IMR-90 (cell line): ENCODE results near the gene SH3TC1. TPM values are rescaled to one million over a fixed set of nuclear protein-coding genes. Genes with fewer than 3 reads are reported as not detected.

Experiments used
- ATAC-seq: fragments of 200-7000 bp; cut with Tn5 transposase; 2 replicates; pipeline ENCODE4 v1.9.1; 2020; ENCODE audit warnings: low read depth, mild to moderate bottlenecking, moderate library complexity
- BruUV-seq: library from RNA; stranded (reverse); fragments of 400-500 nt; replicated peaks from 2 replicates; lab custom pipeline; 2021; lab: Mats Ljungman, UMichigan
- CTCF ChIA-PET: fragments of 300-600 bp; formaldehyde crosslinking; extraction: SDS; loops from one replicate; lab custom pipeline; 2021; ENCODE audit warnings: antibody characterized with exemption; lab: Yijun Ruan, JAX
- POLR2A ChIA-PET: fragments of 300-600 bp; sonication (Branson Sonifier 250); formaldehyde crosslinking; loops from one replicate; lab custom pipeline; 2022; ENCODE audit warnings: antibody characterized with exemption; ENCODE audit not compliant: unreplicated experiment; lab: Charles Lee
- DNase-seq: peaks from one replicate; pipeline ENCODE4 v3.0.0; 2013
- H2AFZ ChIP-seq: replicated peaks from 2 replicates; pipeline ENCODE3; 2013; ENCODE audit warnings: low read length, mild to moderate bottlenecking; ENCODE audit not compliant: poor library complexity
- H2AK5ac ChIP-seq: 2 replicates; pipeline ENCODE4 v1.6.1; 2013; ENCODE audit warnings: low read depth, low read length, inconsistent platforms
- H2AK9ac ChIP-seq: replicated peaks from 2 replicates; pipeline ENCODE3; 2013; ENCODE audit warnings: mild to moderate bottlenecking, low read depth, low read length, moderate library complexity; ENCODE audit not compliant: poor library complexity
- H2BK120ac ChIP-seq: 2 replicates; pipeline ENCODE4 v1.6.1; 2013; ENCODE audit warnings: low read depth, low read length, inconsistent platforms
- H2BK15ac ChIP-seq: 3 replicates; pipeline ENCODE4 v1.6.1; 2013; ENCODE audit warnings: low read depth, low read length, inconsistent platforms
- H2BK20ac ChIP-seq: 2 replicates; pipeline ENCODE4 v1.6.1; 2013; ENCODE audit warnings: low read depth, mild to moderate bottlenecking, inconsistent platforms, low read length, moderate library complexity
- H2BK5ac ChIP-seq: 2 replicates; pipeline ENCODE4 v1.6.1; 2013; ENCODE audit warnings: mild to moderate bottlenecking, low read depth, low read length, inconsistent platforms; ENCODE audit not compliant: poor library complexity, severe bottlenecking
- H3K14ac ChIP-seq: replicated peaks from 2 replicates; pipeline ENCODE4 v1.6.1; 2013; ENCODE audit warnings: low read depth, low read length, inconsistent platforms
- H3K18ac ChIP-seq: 2 replicates; pipeline ENCODE4 v1.6.1; 2013; ENCODE audit warnings: low read depth, low read length, control low read depth
- H3K23ac ChIP-seq: 2 replicates; pipeline ENCODE4 v1.6.1; 2013; ENCODE audit warnings: low read depth, low read length, inconsistent platforms
- H3K27ac ChIP-seq: 2 replicates; pipeline ENCODE4 v1.5.1; 2013; ENCODE audit warnings: mild to moderate bottlenecking, control low read depth, low read length; ENCODE audit not compliant: insufficient read depth
- H3K27me3 ChIP-seq: 2 replicates; pipeline ENCODE4 v1.6.1; 2013; ENCODE audit warnings: low read length; ENCODE audit not compliant: control insufficient read depth, insufficient read depth
- H3K36me3 ChIP-seq: 2 replicates; pipeline ENCODE4 v1.6.1; 2013; ENCODE audit warnings: low read length, mixed read lengths; ENCODE audit not compliant: control insufficient read depth, insufficient read depth
- H3K4ac ChIP-seq: 2 replicates; pipeline ENCODE4 v1.6.1; 2013; ENCODE audit warnings: low read depth, low read length, inconsistent platforms
- H3K4me1 ChIP-seq: 2 replicates; pipeline ENCODE4 v1.6.1; 2013; ENCODE audit warnings: low read length, mixed read lengths; ENCODE audit not compliant: control insufficient read depth, insufficient read depth
- H3K4me2 ChIP-seq: 2 replicates; pipeline ENCODE4 v1.6.1; 2013; ENCODE audit warnings: low read depth, mild to moderate bottlenecking, control low read depth, low read length, moderate library complexity
- H3K4me3 ChIP-seq: 2 replicates; pipeline ENCODE4 v1.5.1; 2013; ENCODE audit warnings: low read depth, mild to moderate bottlenecking, control low read depth, low read length, moderate library complexity; ENCODE audit not compliant: insufficient read depth
- H3K56ac ChIP-seq: 2 replicates; pipeline ENCODE4 v1.6.1; 2013; ENCODE audit warnings: low read length, inconsistent platforms; ENCODE audit not compliant: insufficient read depth; ENCODE audit errors: extremely low read depth
- H3K79me1 ChIP-seq, 2 experiments: 2 replicates each; pipeline ENCODE4 v1.6.1; 2013; ENCODE audit warnings: low read length in 2 of 2, inconsistent platforms in 1 of 2, low read depth in 1 of 2
- H3K9ac ChIP-seq: 2 replicates; pipeline ENCODE4 v1.6.1; 2013; ENCODE audit warnings: low read depth, low read length, control low read depth
- H3K9me1 ChIP-seq: 2 replicates; pipeline ENCODE4 v1.6.1; 2013; ENCODE audit warnings: low read length, inconsistent platforms; ENCODE audit not compliant: insufficient read depth
- H3K9me3 ChIP-seq: 2 replicates; pipeline ENCODE4 v1.6.1; 2013; ENCODE audit warnings: low read length; ENCODE audit not compliant: control insufficient read depth, insufficient read depth
- H4K20me1 ChIP-seq: 2 replicates; pipeline ENCODE4 v1.6.1; 2013; ENCODE audit warnings: low read length, inconsistent platforms; ENCODE audit not compliant: insufficient read depth
- H4K5ac ChIP-seq: 2 replicates; pipeline ENCODE4 v1.6.1; 2013; ENCODE audit warnings: mild to moderate bottlenecking, low read depth, low read length, control low read depth
- H4K8ac ChIP-seq, 2 experiments: 2 replicates each; pipeline ENCODE4 v1.6.1; 2013; ENCODE audit warnings: low read depth in 2 of 2, low read length in 2 of 2, control low read depth in 1 of 2, inconsistent platforms in 1 of 2
- H4K91ac ChIP-seq: 2 replicates; pipeline ENCODE4 v1.6.1; 2013; ENCODE audit warnings: low read depth, low read length, inconsistent platforms; ENCODE audit not compliant: insufficient read depth
- BHLHE40 ChIP-seq: fragments of 150-350 bp; IDR thresholded peaks from 2 replicates; pipeline ENCODE4 v1.6.1; 2016; ENCODE audit warnings: mild to moderate bottlenecking, low read depth, low read length
- CEBPB ChIP-seq: IDR thresholded peaks from 2 replicates; pipeline ENCODE4 v1.6.1; 2012; ENCODE audit warnings: low read depth, low read length, improper control_type of control experiment
- CHD1 ChIP-seq: IDR thresholded peaks from 2 replicates; pipeline ENCODE4 v1.6.1; 2012; ENCODE audit warnings: low read depth, low read length, improper control_type of control experiment
- ELK1 ChIP-seq: fragments of 150-350 bp; IDR thresholded peaks from 2 replicates; pipeline ENCODE4 v1.6.1; 2016; ENCODE audit warnings: low read depth, mild to moderate bottlenecking, low read length, moderate library complexity, borderline replicate concordance
- FOS ChIP-seq: fragments of 150-350 bp; IDR thresholded peaks from 2 replicates; pipeline ENCODE4 v1.6.1; 2016; ENCODE audit warnings: low read depth, low read length
- MAFK ChIP-seq: IDR thresholded peaks from 2 replicates; pipeline ENCODE4 v1.6.1; 2012; ENCODE audit warnings: low read depth, low read length, improper control_type of control experiment
- MAZ ChIP-seq: IDR thresholded peaks from 2 replicates; pipeline ENCODE4 v1.6.1; 2012; ENCODE audit warnings: low read depth, mild to moderate bottlenecking, low read length, improper control_type of control experiment, moderate library complexity, borderline replicate concordance
- MXI1 ChIP-seq: IDR thresholded peaks from 2 replicates; pipeline ENCODE4 v1.6.1; 2012; ENCODE audit warnings: low read depth, mild to moderate bottlenecking, low read length, moderate library complexity, borderline replicate concordance
- NFE2L2 ChIP-seq: fragments of 150-350 bp; IDR thresholded peaks from 2 replicates; pipeline ENCODE4 v1.6.1; 2016; ENCODE audit warnings: low read depth, mild to moderate bottlenecking, low read length
- POLR2A ChIP-seq: IDR thresholded peaks from 2 replicates; pipeline ENCODE4 v1.6.1; 2012; ENCODE audit warnings: mild to moderate bottlenecking, low read depth, low read length
- RAD21 ChIP-seq: IDR thresholded peaks from 2 replicates; pipeline ENCODE4 v1.6.1; 2012; ENCODE audit warnings: low read length, improper control_type of control experiment
- RCOR1 ChIP-seq: IDR thresholded peaks from 2 replicates; pipeline ENCODE4 v1.6.1; 2012; ENCODE audit warnings: mild to moderate bottlenecking, low read length, improper control_type of control experiment; ENCODE audit not compliant: insufficient replicate concordance
- RFX5 ChIP-seq: IDR thresholded peaks from 2 replicates; pipeline ENCODE4 v1.8.0; 2012; ENCODE audit warnings: low read depth, mild to moderate bottlenecking, low read length, moderate library complexity
- SMC3 ChIP-seq: fragments of 150-350 bp; IDR thresholded peaks from 2 replicates; pipeline ENCODE4 v1.6.1; 2016; ENCODE audit warnings: low read depth, mild to moderate bottlenecking, antibody characterized with exemption, low read length, moderate library complexity
- USF2 ChIP-seq: fragments of 150-350 bp; IDR thresholded peaks from 2 replicates; pipeline ENCODE4 v1.6.1; 2017; ENCODE audit warnings: mild to moderate bottlenecking, antibody characterized with exemption, low read length, low read depth
- WGBS, 2 experiments: methylation state at CpG; one replicate each; pipeline versions ENCODE4 v1.1.5 to v1.1.7; 2013; ENCODE audit warnings: missing lambda C conversion rate in 2 of 2; ENCODE audit not compliant: insufficient read length in 1 of 2; ENCODE audit errors: extremely low coverage in 2 of 2; 5-methylcytosine and 5-hydroxymethylcytosine counted together
- dilution Hi-C: fragments of 300-500 bp; cut with HindIII; formaldehyde crosslinking; loops from one replicate; pipeline ENCODE4 v1.14.3; 2018; ENCODE audit warnings: low sequenced_read_pairs; ENCODE audit not compliant: unreplicated experiment
- in situ Hi-C: fragments of 300-500 bp; cut with MboI; formaldehyde crosslinking; loops from 3 replicates; pipeline ENCODE4 v1.14.3; 2019; ENCODE audit warnings: low sequenced_read_pairs, inconsistent platforms, mixed read lengths
- intact Hi-C: fragments of 100-400 bp; cut with micrococcal nuclease; formaldehyde crosslinking; loops from 2 replicates; pipeline ENCODE4 v1.10.0; 2022
- polyA plus RNA-seq, 3 experiments: library from polyadenylated mRNA; depleted of rRNA; stranded (reverse); fragments of >200 nt; gene quantifications; 2 replicates each; pipeline ENCODE4 v1.2.3, GENCODE V29; 2012; ENCODE audit warnings: low replicate concordance in 1 of 3
- total RNA-seq: library from RNA; depleted of rRNA; stranded (reverse); fragments of >200 nt; gene quantifications from 2 replicates; pipeline ENCODE4 v1.2.3, GENCODE V29; 2012
- TF ChIP-seq, protein P1 (sequence below): conservative IDR thresholded peaks from 2 replicates; pipeline ENCODE4 v1.5.1; 2012; ENCODE audit warnings: mild to moderate bottlenecking, low read depth, low read length, improper control_type of control experiment

Gene SH3TC1
- total and polyA plus RNA-seq, 2 of the 4 experiments (the other 2 are of a cell fraction) = 1.6 to 2.2 TPM

GRCh38 chr4:8282134-8282641 is 83.1 kb downstream of the SH3TC1 start:
- H2BK5ac ChIP-seq = no peak overlapping the region
- ATAC-seq (no peak), DNase-seq (no peak)
- no peak overlapping the region for H2BK20ac ChIP-seq
- in situ Hi-C loops (no loop called here), intact Hi-C loops (no loop called here), dilution Hi-C loops (no loop called here)
- peaks cover 18% of the 10 kb centered on the region for H3K4me1 ChIP-seq
- H2AK5ac ChIP-seq = no peak overlapping the region
- H3K4me2 ChIP-seq = no peak overlapping the region
- peaks cover 9% of the 10 kb centered on the region for H3K9me1 ChIP-seq
- H3K23ac ChIP-seq = no peak overlapping the region
- ChIA-PET POLR2A (no interaction called here), CTCF (no interaction called here)
- no peak overlapping the region for H3K18ac ChIP-seq
- no peak overlapping the region for H4K5ac ChIP-seq
- 100% methylated on average over 2 of the region's 14 CpGs; no CpG with 5 or more reads in 1 of the 2 experiments for WGBS, 2 experiments
- peak overlapping the region; percentile 60; the same call in 1 of the 2 replicates for H3K4ac ChIP-seq
- peaks cover 0 to 12% of the 10 kb centered on the region in 2 experiments; a peak in 2 of 4 replicates for H3K79me1 ChIP-seq
- H4K91ac ChIP-seq = no peak overlapping the region
- H3K36me3 ChIP-seq = no peaks in the 10 kb centered on the region
- H4K20me1 ChIP-seq = no peaks in the 10 kb centered on the region
- no peak overlapping the region; the same call in 2 of the 3 replicates for H2BK15ac ChIP-seq
- H3K27ac ChIP-seq = no peak overlapping the region
- no peak overlapping the region for H3K9ac ChIP-seq
- no peak for TF ChIP-seq ELK1
- no peak for TF ChIP-seq MAZ
- no peak for TF ChIP-seq RCOR1
- no peak for TF ChIP-seq NFE2L2
- no peak for TF ChIP-seq RAD21
- no peak for TF ChIP-seq SMC3
- no peak for TF ChIP-seq MXI1
- TF ChIP-seq FOS = no peak
- no peak for TF ChIP-seq CEBPB
- TF ChIP-seq POLR2A = no peak
- no peak for TF ChIP-seq RFX5
- TF ChIP-seq, protein P1, sequence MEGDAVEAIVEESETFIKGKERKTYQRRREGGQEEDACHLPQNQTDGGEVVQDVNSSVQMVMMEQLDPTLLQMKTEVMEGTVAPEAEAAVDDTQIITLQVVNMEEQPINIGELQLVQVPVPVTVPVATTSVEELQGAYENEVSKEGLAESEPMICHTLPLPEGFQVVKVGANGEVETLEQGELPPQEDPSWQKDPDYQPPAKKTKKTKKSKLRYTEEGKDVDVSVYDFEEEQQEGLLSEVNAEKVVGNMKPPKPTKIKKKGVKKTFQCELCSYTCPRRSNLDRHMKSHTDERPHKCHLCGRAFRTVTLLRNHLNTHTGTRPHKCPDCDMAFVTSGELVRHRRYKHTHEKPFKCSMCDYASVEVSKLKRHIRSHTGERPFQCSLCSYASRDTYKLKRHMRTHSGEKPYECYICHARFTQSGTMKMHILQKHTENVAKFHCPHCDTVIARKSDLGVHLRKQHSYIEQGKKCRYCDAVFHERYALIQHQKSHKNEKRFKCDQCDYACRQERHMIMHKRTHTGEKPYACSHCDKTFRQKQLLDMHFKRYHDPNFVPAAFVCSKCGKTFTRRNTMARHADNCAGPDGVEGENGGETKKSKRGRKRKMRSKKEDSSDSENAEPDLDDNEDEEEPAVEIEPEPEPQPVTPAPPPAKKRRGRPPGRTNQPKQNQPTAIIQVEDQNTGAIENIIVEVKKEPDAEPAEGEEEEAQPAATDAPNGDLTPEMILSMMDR = no peak
- TF ChIP-seq USF2 = no peak
- no peak for TF ChIP-seq CHD1
- no peak for TF ChIP-seq BHLHE40
- no peak for TF ChIP-seq MAFK
- H2AK9ac ChIP-seq = no peak overlapping the region
- H3K27me3 ChIP-seq = no peaks in the 10 kb centered on the region
- H4K8ac ChIP-seq = no peak overlapping the region
- no TSS peak for BruUV-seq
- no peak overlapping the region for H3K56ac ChIP-seq
- no peak overlapping the region for H3K14ac ChIP-seq
- H2AFZ ChIP-seq = no peak overlapping the region
- no peak overlapping the region for H3K4me3 ChIP-seq
- peak overlapping the region; percentile 41; the same call in 1 of the 2 replicates for H2BK120ac ChIP-seq
- H3K9me3 ChIP-seq = no peaks in the 10 kb centered on the region
